ENCODE measurements around the gene ELP4.

The ELP4 gene

GRCh38 chr11:31812383-31813381 is 303.1 kb downstream of the ELP4 start:
- no peak for DNase-seq (ENCODE audit: low spot score)

GRCh38 chr11:31813391-31814175 is 304.0 kb downstream of the ELP4 start:
- no peak for DNase-seq (ENCODE audit: low spot score)

- DNase-seq (ENCODE audit: low spot score), result no peak
Observed at GRCh38 chr11:31814176-31814868, 304.8 kb downstream of the ELP4 start.

GRCh38 chr11:31815711-31816467 is 306.3 kb downstream of the ELP4 start:
- DNase-seq (ENCODE audit: low spot score), result no peak

- DNase-seq (ENCODE audit: low spot score), result no peak
Observed at GRCh38 chr11:31816468-31817053, 307.0 kb downstream of the ELP4 start.

- DNase-seq (ENCODE audit: low spot score), result peak; percentile 47
Observed at GRCh38 chr11:31817054-31817620, 307.6 kb downstream of the ELP4 start.

- no peak for DNase-seq (ENCODE audit: low spot score)
Observed at GRCh38 chr11:31817621-31818424, 308.3 kb downstream of the ELP4 start.

GRCh38 chr11:31818425-31818755 is 308.8 kb downstream of the ELP4 start:
- no peak for DNase-seq (ENCODE audit: low spot score)

- DNase-seq (ENCODE audit: low spot score), result no peak
Observed at GRCh38 chr11:31818874-31819331, 309.3 kb downstream of the ELP4 start.

- no peak for DNase-seq (ENCODE audit: low spot score)
Observed at GRCh38 chr11:31819621-31820437, 310.3 kb downstream of the ELP4 start.

GRCh38 chr11:31820438-31820818 is 310.9 kb downstream of the ELP4 start:
- no peak for DNase-seq (ENCODE audit: low spot score)

- DNase-seq (ENCODE audit: low spot score), result no peak
Observed at GRCh38 chr11:31821235-31821764, 311.7 kb downstream of the ELP4 start.

- DNase-seq (ENCODE audit: low spot score), result no peak
Observed at GRCh38 chr11:31821766-31822165, 312.2 kb downstream of the ELP4 start.

GRCh38 chr11:31822175-31822926 is 312.8 kb downstream of the ELP4 start:
- DNase-seq (ENCODE audit: low spot score), result no peak

GRCh38 chr11:31822927-31823643 is 313.5 kb downstream of the ELP4 start:
- DNase-seq (ENCODE audit: low spot score), result no peak

- no peak for DNase-seq (ENCODE audit: low spot score)
Observed at GRCh38 chr11:31823644-31824331, 314.2 kb downstream of the ELP4 start.

- DNase-seq (ENCODE audit: low spot score), result no peak
Observed at GRCh38 chr11:31824332-31824878, 314.8 kb downstream of the ELP4 start.
